Common myeloid progenitor, CD34-positive (primary cell): Measurements from ENCODE around the gene HOXC4.

Experiments used
- CTCF ChIA-PET: fragments of 350-600 bp; sonication (Branson Sonifier 250); formaldehyde crosslinking; loops from one replicate; lab custom pipeline; 2021; ENCODE audit warnings: antibody characterized with exemption; lab: Charles Lee
- POLR2A ChIA-PET: fragments of 350-600 bp; sonication (Branson Sonifier 250); formaldehyde crosslinking; loops from one replicate; lab custom pipeline; 2021; ENCODE audit warnings: antibody characterized with exemption; lab: Charles Lee
- DNase-seq, 3 donors: peaks; one replicate each; pipeline versions ENCODE4 v3.0.0 to v3.0.0-alpha.2; 2013
- H3K27ac ChIP-seq, 2 experiments: 1 replicate in 1 of 2; 2 replicates in 1 of 2; pipeline ENCODE4 v1.7.0; 2013; ENCODE audit warnings: inconsistent platforms in 2 of 2, low read length in 2 of 2, mild to moderate bottlenecking in 2 of 2, low read depth in 1 of 2, moderate library complexity in 1 of 2; ENCODE audit not compliant: severe bottlenecking in 2 of 2, insufficient read depth in 1 of 2, poor library complexity in 1 of 2
- H3K27me3 ChIP-seq, 5 experiments: replicated peaks in 2 of 5; 1 replicate in 3 of 5; 2 replicates in 2 of 5; pipeline versions ENCODE4 v1.6.1 to v1.7.0; 2013; ENCODE audit warnings: low read length in 4 of 5, mild to moderate bottlenecking in 2 of 5, moderate library complexity in 2 of 5, inconsistent platforms in 1 of 5; ENCODE audit not compliant: insufficient read depth in 5 of 5, control insufficient read depth in 4 of 5
- H3K36me3 ChIP-seq, 4 experiments: 1 replicate in 2 of 4; 2 replicates in 2 of 4; pipeline versions ENCODE4 v1.6.1 to v1.7.0; 2013; ENCODE audit warnings: low read length in 3 of 4, control low read depth in 1 of 4, mild to moderate bottlenecking in 1 of 4; ENCODE audit not compliant: control insufficient read depth in 4 of 4, insufficient read depth in 4 of 4
- H3K4me1 ChIP-seq, 4 experiments: 1 replicate in 3 of 4; 2 replicates in 1 of 4; pipeline versions ENCODE4 v1.6.1 to v1.7.1; 2013; ENCODE audit warnings: low read length in 3 of 4, mild to moderate bottlenecking in 3 of 4, control low read depth in 1 of 4, inconsistent platforms in 1 of 4, moderate library complexity in 1 of 4; ENCODE audit not compliant: control insufficient read depth in 4 of 4, insufficient read depth in 4 of 4; ENCODE audit errors: control extremely low read depth in 1 of 4
- H3K4me3 ChIP-seq, 7 experiments: 1 replicate in 4 of 7; 2 replicates in 3 of 7; pipeline versions ENCODE4 v1.5.1 to v1.7.0; 2013; ENCODE audit warnings: mild to moderate bottlenecking in 7 of 7, low read length in 6 of 7, moderate library complexity in 6 of 7, inconsistent platforms in 2 of 7, low read depth in 2 of 7, control low read depth in 1 of 7; ENCODE audit not compliant: insufficient read depth in 4 of 7, control insufficient read depth in 1 of 7; ENCODE audit errors: extremely low read depth in 1 of 7
- H3K9me3 ChIP-seq, 5 experiments: 1 replicate in 4 of 5; 2 replicates in 1 of 5; pipeline versions ENCODE4 v1.6.1 to v1.7.1; 2013; ENCODE audit warnings: low read length in 4 of 5, mild to moderate bottlenecking in 2 of 5, inconsistent platforms in 1 of 5, low read depth in 1 of 5, moderate library complexity in 1 of 5; ENCODE audit not compliant: control insufficient read depth in 4 of 5, insufficient read depth in 2 of 5; ENCODE audit errors: control extremely low read depth in 1 of 5
- WGBS: methylation state at CpG from one replicate; pipeline ENCODE4 v1.1.5; 2013; ENCODE audit not compliant: insufficient coverage; 5-methylcytosine and 5-hydroxymethylcytosine counted together

Gene HOXC4

GRCh38 chr12:54025499-54026405 is 27.9 kb upstream of the HOXC4 start:
- Histone ChIP-seq H3K27me3 (peaks cover 26 to 100% (median 55%) of the 10 kb centered on the region in 5 experiments), H3K4me1 (peaks cover 0 to 5% (median under 1%) of the 10 kb centered on the region in 4 experiments), H3K4me3 (no peak overlapping the region), H3K27ac (no peak overlapping the region), H3K9me3 (no peaks in the 10 kb centered on the region), H3K36me3 (no peaks in the 10 kb centered on the region)
- ChIA-PET CTCF (interaction anchor here (0.6 to 2.5 kb wide), 5 partner anchors 15 to 182 kb away, joined by 3 to 9 read pairs (median 4); partner anchors contain the start of gene HOXC8), POLR2A (interaction anchor here (1.1 to 1.6 kb wide), 2 partner anchors 23 to 163 kb away, joined by 3 to 4 read pairs; partner anchors contain the start of gene SMUG1)
- DNase-seq, result no peak
- WGBS, result 29% methylated on average over 6 of the region's 7 CpGs

GRCh38 chr12:54026640-54027441 is 26.8 kb upstream of the HOXC4 start:
- WGBS, result 16% methylated on average over 17 of the region's 22 CpGs
- CTCF ChIA-PET, result interaction anchor here (0.8 to 1.6 kb wide), 7 partner anchors 9 to 189 kb away, joined by 3 to 5 read pairs (median 4); no protein-coding TSS in a partner anchor
- H3K36me3 ChIP-seq, result no peaks in the 10 kb centered on the region
- no peaks in the 10 kb centered on the region for H3K9me3 ChIP-seq
- H3K27me3 ChIP-seq, result peaks cover 31 to 100% (median 55%) of the 10 kb centered on the region in 5 experiments
- H3K4me3 ChIP-seq, result no peak overlapping the region
- H3K27ac ChIP-seq, result no peak overlapping the region
- no peak for DNase-seq
- peaks cover 0 to 6% (median 3%) of the 10 kb centered on the region in 4 experiments for H3K4me1 ChIP-seq
- POLR2A ChIA-PET, result interaction anchor here (1.1 to 1.6 kb wide), 2 partner anchors 22 to 162 kb away, joined by 3 to 4 read pairs; partner anchors contain the start of gene SMUG1

GRCh38 chr12:54027442-54027786 is 26.2 kb upstream of the HOXC4 start:
- ChIA-PET CTCF (interaction anchor here (1.2 to 1.6 kb wide), 5 partner anchors 10 to 189 kb away, joined by 3 to 5 read pairs (median 4); no protein-coding TSS in a partner anchor), POLR2A (interaction anchor here (1.6 kb wide), 1 partner anchor 21 kb away, joined by 4 read pairs; no protein-coding TSS in a partner anchor)
- H3K4me3 ChIP-seq, result no peak overlapping the region

DNA sequence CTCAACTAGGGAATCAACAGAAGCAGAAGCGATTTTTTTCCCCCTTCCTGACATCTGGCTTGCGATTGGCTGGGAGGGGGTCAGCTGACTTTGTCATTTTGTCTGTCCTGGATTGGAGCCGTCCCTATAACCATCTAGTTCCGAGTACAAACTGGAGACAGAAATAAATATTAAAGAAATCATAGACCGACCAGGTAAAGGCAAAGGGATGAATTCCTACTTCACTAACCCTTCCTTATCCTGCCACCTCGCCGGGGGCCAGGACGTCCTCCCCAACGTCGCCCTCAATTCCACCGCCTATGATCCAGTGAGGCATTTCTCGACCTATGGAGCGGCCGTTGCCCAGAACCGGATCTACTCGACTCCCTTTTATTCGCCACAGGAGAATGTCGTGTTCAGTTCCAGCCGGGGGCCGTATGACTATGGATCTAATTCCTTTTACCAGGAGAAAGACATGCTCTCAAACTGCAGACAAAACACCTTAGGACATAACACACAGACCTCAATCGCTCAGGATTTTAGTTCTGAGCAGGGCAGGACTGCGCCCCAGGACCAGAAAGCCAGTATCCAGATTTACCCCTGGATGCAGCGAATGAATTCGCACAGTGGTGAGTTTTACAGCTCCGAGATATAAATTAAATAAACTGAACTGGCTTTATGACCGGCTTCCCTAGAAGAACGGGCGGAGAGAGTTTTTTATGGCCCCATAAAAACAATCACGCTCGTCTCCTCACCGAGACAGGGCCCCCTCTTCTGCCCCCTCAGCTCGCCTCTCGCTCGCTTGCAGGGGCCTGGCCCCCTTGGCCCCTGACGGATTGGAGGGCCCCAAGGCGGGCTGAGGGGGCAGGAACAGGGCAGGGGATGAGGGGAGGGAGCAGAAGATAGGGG is 25.1 kb upstream of the HOXC4 start, which contains the start of gene HOXC6:
TSS of gene HOXC6 (plus strand) at position 127 of the 888 bp plus-strand sequence. CDS start at position 209, 82 bp downstream.
- H3K36me3 ChIP-seq, result no peaks in the 10 kb centered on the region
- POLR2A ChIA-PET, result no interaction called here
- DNase-seq, result peak in 1 of 3 donors; percentile 40
- whole genome bisulfite sequencing, result 6% methylated on average over 31 of the region's 36 CpGs
- H3K4me1 ChIP-seq, result peaks cover 0 to 15% (median 6%) of the 10 kb centered on the region in 4 experiments
- H3K27me3 ChIP-seq, result peaks cover 35 to 100% (median 65%) of the 10 kb centered on the region in 5 experiments
- no peak within 1 kb of the TSS for H3K4me3 ChIP-seq
- peaks cover 0 to 14% (median 2%) of the 10 kb centered on the region in 5 experiments for H3K9me3 ChIP-seq
- CTCF ChIA-PET, result interaction anchor here (1.5 kb wide), 1 partner anchor 173 kb away, joined by 4 read pairs; no protein-coding TSS in a partner anchor
- no peak within 1 kb of the TSS for H3K27ac ChIP-seq

More at GRCh38 chr12:54027442-54027786, 26.2 kb upstream of the HOXC4 start:
- Histone ChIP-seq H3K27ac (no peak overlapping the region), H3K4me1 (peaks cover 0 to 6% (median 3%) of the 10 kb centered on the region in 4 experiments), H3K36me3 (no peaks in the 10 kb centered on the region), H3K9me3 (peaks cover 0 to 3% (median 0%) of the 10 kb centered on the region in 5 experiments), H3K27me3 (peaks cover 32 to 100% (median 57%) of the 10 kb centered on the region in 5 experiments)
- WGBS, result 62% methylated on average over 3 of the region's 3 CpGs
- no peak for DNase-seq

DNA sequence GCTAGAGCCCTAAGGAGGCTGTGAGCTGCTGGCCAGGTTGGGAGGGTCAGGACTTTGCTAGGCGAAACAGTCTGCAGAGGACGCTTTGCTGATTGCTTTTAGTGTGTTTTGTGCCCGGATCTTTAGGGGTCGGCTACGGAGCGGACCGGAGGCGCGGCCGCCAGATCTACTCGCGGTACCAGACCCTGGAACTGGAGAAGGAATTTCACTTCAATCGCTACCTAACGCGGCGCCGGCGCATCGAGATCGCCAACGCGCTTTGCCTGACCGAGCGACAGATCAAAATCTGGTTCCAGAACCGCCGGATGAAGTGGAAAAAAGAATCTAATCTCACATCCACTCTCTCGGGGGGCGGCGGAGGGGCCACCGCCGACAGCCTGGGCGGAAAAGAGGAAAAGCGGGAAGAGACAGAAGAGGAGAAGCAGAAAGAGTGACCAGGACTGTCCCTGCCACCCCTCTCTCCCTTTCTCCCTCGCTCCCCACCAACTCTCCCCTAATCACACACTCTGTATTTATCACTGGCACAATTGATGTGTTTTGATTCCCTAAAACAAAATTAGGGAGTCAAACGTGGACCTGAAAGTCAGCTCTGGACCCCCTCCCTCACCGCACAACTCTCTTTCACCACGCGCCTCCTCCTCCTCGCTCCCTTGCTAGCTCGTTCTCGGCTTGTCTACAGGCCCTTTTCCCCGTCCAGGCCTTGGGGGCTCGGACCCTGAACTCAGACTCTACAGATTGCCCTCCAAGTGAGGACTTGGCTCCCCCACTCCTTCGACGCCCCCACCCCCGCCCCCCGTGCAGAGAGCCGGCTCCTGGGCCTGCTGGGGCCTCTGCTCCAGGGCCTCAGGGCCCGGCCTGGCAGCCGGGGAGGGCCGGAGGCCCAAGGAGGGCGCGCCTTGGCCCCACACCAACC is 23.9 kb upstream of the HOXC4 start:
- Histone ChIP-seq H3K4me3 (no peak overlapping the region), H3K4me1 (peaks cover 0 to 26% (median 12%) of the 10 kb centered on the region in 4 experiments), H3K36me3 (no peaks in the 10 kb centered on the region), H3K27ac (no peak overlapping the region), H3K27me3 (peaks cover 32 to 100% (median 68%) of the 10 kb centered on the region in 5 experiments), H3K9me3 (peaks cover 0 to 15% (median 2%) of the 10 kb centered on the region in 5 experiments)
- CTCF ChIA-PET, result interaction anchor here (1.9 to 7.3 kb wide), 4 partner anchors 108 to 178 kb away, joined by 8 to 90 read pairs (median 35); partner anchors contain the start of gene SMUG1
- WGBS, result 14% methylated on average over 32 of the region's 53 CpGs
- POLR2A ChIA-PET, result no interaction called here
- no peak for DNase-seq
